Thoracic aorta (tissue), 2 donors: ENCODE measurements around the gene ZBTB39. TPM values are rescaled to one million over a fixed set of nuclear protein-coding genes. Genes with fewer than 3 reads are reported as not detected.

Experiments used
- ATAC-seq: fragments of 150-250 bp; one replicate; pipeline ENCODE4 v1.8.0; 2017; ENCODE audit warnings: low read depth; ENCODE audit not compliant: insufficient number of reproducible peaks, low FRiP score
- DNase-seq: peaks from one replicate; pipeline ENCODE4 v3.0.0-alpha.2; 2020; ENCODE audit warnings: low spot score
- H3K27ac ChIP-seq, 2 donors: fragments of 200-600 bp; sonication (generic); 1 replicate in 1 of 2; 2 replicates in 1 of 2; pipeline ENCODE4 v1.5.1; 2016; ENCODE audit warnings: mild to moderate bottlenecking in 2 of 2, moderate library complexity in 2 of 2
- H3K27me3 ChIP-seq: fragments of 200-600 bp; sonication (generic); replicated peaks from 2 replicates; pipeline ENCODE4 v1.6.0; 2016; ENCODE audit warnings: mild to moderate bottlenecking; ENCODE audit not compliant: insufficient read depth
- H3K36me3 ChIP-seq: fragments of 200-600 bp; sonication (generic); one replicate; pipeline ENCODE4 v1.5.1; 2016
- H3K4me1 ChIP-seq, 2 donors: fragments of 200-600 bp; sonication (generic); 1 replicate in 1 of 2; 2 replicates in 1 of 2; pipeline versions ENCODE4 v1.5.1 to v1.6.0; 2016; ENCODE audit warnings: low read depth in 2 of 2, mild to moderate bottlenecking in 1 of 2; ENCODE audit not compliant: control insufficient read depth in 1 of 2
- H3K4me3 ChIP-seq: fragments of 200-600 bp; sonication (generic); 2 replicates; pipeline ENCODE4 v1.5.1; 2016; ENCODE audit warnings: mild to moderate bottlenecking
- H3K9me3 ChIP-seq: fragments of 200-600 bp; sonication (generic); 2 replicates; pipeline ENCODE4 v1.5.1; 2016
- CTCF ChIP-seq: fragments of 200-600 bp; sonication (generic); IDR thresholded peaks from one replicate; pipeline ENCODE4 v1.5.1; 2019; ENCODE audit warnings: antibody characterized with exemption
- total RNA-seq, 2 donors: library from RNA; depleted of rRNA; stranded (reverse); fragments of >200 nt; gene quantifications; one replicate each; pipeline versions ENCODE4 v1.1.0 to v1.2.3, GENCODE V29; 2016

The ZBTB39 gene
- total RNA-seq, 2 donors from 2014 or later = 3.1 to 8.3 TPM

GRCh38 chr12:57049890-57050289 lies 43.5 kb upstream of the ZBTB39 start, which contains the start of gene MYO1A:
MYO1A (minus strand) TSS chr12:57050129; CDS start chr12:57048323, 1,806 bp downstream.
- DNase-seq (no peak), ATAC-seq (no peak)
- H3K27me3 ChIP-seq = no peaks in the 10 kb centered on the region
- H3K9me3 ChIP-seq = no peaks in the 10 kb centered on the region
- no peaks in the 10 kb centered on the region for H3K4me1 ChIP-seq
- H3K27ac ChIP-seq = no peak within 1 kb of the TSS
- H3K36me3 ChIP-seq = no peaks in the 10 kb centered on the region
- TF ChIP-seq CTCF = no peak
- no peak within 1 kb of the TSS for H3K4me3 ChIP-seq

- ATAC-seq = no peak
- H3K9me3 ChIP-seq = no peaks in the 10 kb centered on the region
Measured at GRCh38 chr12:57049119-57049446, 42.7 kb upstream of the ZBTB39 start.

GRCh38 chr12:57048423-57049118 lies 42.2 kb upstream of the ZBTB39 start:
- Histone ChIP-seq H3K27ac (no peak overlapping the region), H3K9me3 (no peaks in the 10 kb centered on the region), H3K4me1 (no peaks in the 10 kb centered on the region), H3K36me3 (no peaks in the 10 kb centered on the region), H3K4me3 (no peak overlapping the region), H3K27me3 (no peaks in the 10 kb centered on the region)
- DNase-seq (no peak), ATAC-seq (no peak)
- no peak for TF ChIP-seq CTCF

More at GRCh38 chr12:57049119-57049446, 42.7 kb upstream of the ZBTB39 start:
- Histone ChIP-seq H3K4me1 (no peaks in the 10 kb centered on the region), H3K36me3 (no peaks in the 10 kb centered on the region), H3K27me3 (no peaks in the 10 kb centered on the region), H3K27ac (no peak overlapping the region), H3K4me3 (no peak overlapping the region)
- no peak for DNase-seq
- no peak for TF ChIP-seq CTCF

- Histone ChIP-seq H3K4me3 (no peak overlapping the region), H3K27me3 (no peaks in the 10 kb centered on the region), H3K36me3 (no peaks in the 10 kb centered on the region), H3K27ac (no peak overlapping the region), H3K9me3 (no peaks in the 10 kb centered on the region), H3K4me1 (no peaks in the 10 kb centered on the region)
- ATAC-seq (no peak), DNase-seq (no peak)
- no peak for TF ChIP-seq CTCF
Measured at GRCh38 chr12:57047981-57048380, 41.6 kb upstream of the ZBTB39 start.

GRCh38 chr12:57046947-57047890 lies 40.9 kb upstream of the ZBTB39 start:
- no peak for ATAC-seq
- H3K36me3 ChIP-seq = no peaks in the 10 kb centered on the region
- H3K4me1 ChIP-seq = no peaks in the 10 kb centered on the region
- no peak for TF ChIP-seq CTCF
- DNase-seq = no peak
- no peaks in the 10 kb centered on the region for H3K9me3 ChIP-seq
- H3K4me3 ChIP-seq = no peak overlapping the region
- no peak overlapping the region for H3K27ac ChIP-seq
- H3K27me3 ChIP-seq = no peaks in the 10 kb centered on the region
